Right lobe of liver (tissue), 6 donors: ENCODE measurements around the gene MAPK14. TPM values are rescaled to one million over a fixed set of nuclear protein-coding genes. Genes with fewer than 3 reads are reported as not detected.

Experiments used
- ATAC-seq, 4 donors: fragments of 200-7000 bp; cut with Tn5 transposase; one replicate each; pipeline ENCODE4 v1.9.1; 2020; ENCODE audit warnings: mild to moderate bottlenecking in 4 of 4, moderate library complexity in 4 of 4
- DNase-seq, 3 donors: peaks; one replicate each; pipeline ENCODE4 v3.0.0-alpha.2; 2020
- H3K27ac ChIP-seq, 3 donors: fragments of 200-600 bp; one replicate each; pipeline ENCODE4 v1.8.0; 2022
- H3K27me3 ChIP-seq, 2 donors: fragments of 200-600 bp; one replicate each; pipeline ENCODE4 v1.8.0; 2022
- H3K36me3 ChIP-seq, 4 donors: fragments of 200-600 bp; sonication (generic) in 1 of 4; one replicate each; pipeline versions ENCODE4 v1.5.1 to v1.8.0; 2017 to 2022; ENCODE audit warnings: control low read depth in 1 of 4
- H3K4me1 ChIP-seq, 4 donors: fragments of 200-600 bp; sonication (generic) in 1 of 4; one replicate each; pipeline versions ENCODE4 v1.5.1 to v1.8.0; 2017 to 2022; ENCODE audit warnings: control low read depth in 1 of 4
- H3K4me3 ChIP-seq, 3 donors: fragments of 200-600 bp; one replicate each; pipeline ENCODE4 v1.8.0; 2022
- H3K9me3 ChIP-seq, 4 donors: fragments of 200-600 bp; sonication (generic) in 1 of 4; one replicate each; pipeline versions ENCODE4 v1.5.1 to v1.8.0; 2017 to 2022; ENCODE audit warnings: control low read depth in 1 of 4
- POLR2A ChIP-seq: fragments of 450-650 bp; IDR thresholded peaks from one replicate; pipeline ENCODE4 v1.6.1; 2017; ENCODE audit warnings: antibody characterized with exemption, mild to moderate bottlenecking
- WGBS: methylation state at CpG from one replicate; pipeline ENCODE4 v1.1.6; 2018; ENCODE audit warnings: low coverage, low lambda C conversion rate; ENCODE audit not compliant: insufficient coverage; ENCODE audit errors: missing lambda C conversion rate; 5-methylcytosine and 5-hydroxymethylcytosine counted together
- intact Hi-C, 2 donors: fragments of 100-400 bp; cut with DNase I; formaldehyde crosslinking; loops; one replicate each; pipeline versions ENCODE4 v1.11.2 to v1.14.1; 2022
- total RNA-seq, 6 experiments: library from RNA; depleted of rRNA in 2 of 6; stranded (reverse); fragments of >200 nt in 2 of 6; fragmentation: NEBNext Ultra II Directional in 3 of 6; extraction: Animal tissue kit (Norgen Biotek cat#: 25700) in 3 of 6; gene quantifications; one replicate each; pipeline versions ENCODE4 v1.1.0 to v1.2.4, GENCODE V29; 2016 to 2023
- TF ChIP-seq, protein P1 (sequence below), 4 donors: fragments of 200-600 bp in 3 of 4; fragments of 450-650 bp in 1 of 4; IDR thresholded peaks; one replicate each; pipeline versions ENCODE4 v1.5.1 to v1.8.0; 2016 to 2022; ENCODE audit warnings: antibody characterized with exemption in 4 of 4, mild to moderate bottlenecking in 2 of 4
- donor health status: DM: no; HTN: yes; CAD: no.
- donor health status: DM: no; HTN: no; CAD: no.
- donor health status: DM: no; HTN: no; CAD: no.
- donor health status: DM: no; HTN: yes; CAD: no.
- donor health status: DM: no; HTN: yes; CAD: no.

The MAPK14 gene
- total RNA-seq, 6 experiments from 2014 or later, result 37.9 to 53.3 (median 45.3) TPM

DNA sequence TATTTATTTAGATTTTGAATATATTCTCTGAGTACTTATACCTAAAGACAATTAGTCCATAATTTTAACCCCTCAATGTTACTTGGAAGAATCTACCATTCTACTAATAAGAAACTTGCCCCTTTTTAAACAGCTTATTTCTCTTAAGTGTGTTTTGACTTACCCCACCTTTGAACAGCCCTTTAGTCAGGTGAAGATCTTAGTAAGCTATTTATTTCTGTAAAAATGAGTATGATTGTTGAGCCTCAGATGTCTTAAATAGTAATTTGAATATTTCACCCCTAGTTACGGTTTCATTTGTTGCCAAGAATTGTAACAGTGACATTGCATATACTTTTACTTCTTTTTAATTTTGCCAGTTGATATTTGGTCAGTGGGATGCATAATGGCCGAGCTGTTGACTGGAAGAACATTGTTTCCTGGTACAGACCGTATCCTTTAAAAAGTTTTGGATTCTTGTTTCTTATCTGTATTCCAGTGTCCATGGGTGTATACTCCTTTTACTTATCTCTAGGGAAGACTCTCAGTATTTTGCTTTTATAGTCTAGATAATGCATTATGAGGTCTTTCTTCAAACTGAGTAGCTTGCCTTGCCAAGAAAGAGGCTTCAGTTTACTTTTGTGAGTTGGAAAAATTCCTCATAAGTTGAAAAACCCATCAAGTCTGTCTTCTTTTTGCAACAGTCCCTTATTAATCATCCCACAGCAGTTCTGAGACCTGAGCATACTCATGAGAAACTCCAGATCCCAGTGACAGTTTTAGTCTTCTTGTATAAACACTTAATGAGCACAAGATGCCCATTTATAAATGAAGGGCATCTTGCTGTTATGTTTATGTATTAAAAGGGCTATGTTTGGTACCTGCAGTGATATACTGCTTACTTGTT is 48.8 kb downstream of the MAPK14 start:
- WGBS, result 73% methylated on average over 3 of the region's 3 CpGs
- intact Hi-C loops, result no loop called here
- Histone ChIP-seq H3K27me3 (no peaks in the 10 kb centered on the region), H3K36me3 (peaks cover 0 to 36% (median 10%) of the 10 kb centered on the region in 4 donors), H3K9me3 (no peaks in the 10 kb centered on the region), H3K27ac (peak overlapping the region in 2 of 3 donors; percentile 31 to 48), H3K4me3 (no peak overlapping the region), H3K4me1 (peaks cover 0 to 12% (median 3%) of the 10 kb centered on the region in 4 donors)
- DNase-seq, result no peak
- no peak for ATAC-seq
- TF ChIP-seq, protein P1, sequence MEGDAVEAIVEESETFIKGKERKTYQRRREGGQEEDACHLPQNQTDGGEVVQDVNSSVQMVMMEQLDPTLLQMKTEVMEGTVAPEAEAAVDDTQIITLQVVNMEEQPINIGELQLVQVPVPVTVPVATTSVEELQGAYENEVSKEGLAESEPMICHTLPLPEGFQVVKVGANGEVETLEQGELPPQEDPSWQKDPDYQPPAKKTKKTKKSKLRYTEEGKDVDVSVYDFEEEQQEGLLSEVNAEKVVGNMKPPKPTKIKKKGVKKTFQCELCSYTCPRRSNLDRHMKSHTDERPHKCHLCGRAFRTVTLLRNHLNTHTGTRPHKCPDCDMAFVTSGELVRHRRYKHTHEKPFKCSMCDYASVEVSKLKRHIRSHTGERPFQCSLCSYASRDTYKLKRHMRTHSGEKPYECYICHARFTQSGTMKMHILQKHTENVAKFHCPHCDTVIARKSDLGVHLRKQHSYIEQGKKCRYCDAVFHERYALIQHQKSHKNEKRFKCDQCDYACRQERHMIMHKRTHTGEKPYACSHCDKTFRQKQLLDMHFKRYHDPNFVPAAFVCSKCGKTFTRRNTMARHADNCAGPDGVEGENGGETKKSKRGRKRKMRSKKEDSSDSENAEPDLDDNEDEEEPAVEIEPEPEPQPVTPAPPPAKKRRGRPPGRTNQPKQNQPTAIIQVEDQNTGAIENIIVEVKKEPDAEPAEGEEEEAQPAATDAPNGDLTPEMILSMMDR (IDR thresholded peaks at IDR 0.05), result no peak
- TF ChIP-seq POLR2A, result no peak

DNA sequence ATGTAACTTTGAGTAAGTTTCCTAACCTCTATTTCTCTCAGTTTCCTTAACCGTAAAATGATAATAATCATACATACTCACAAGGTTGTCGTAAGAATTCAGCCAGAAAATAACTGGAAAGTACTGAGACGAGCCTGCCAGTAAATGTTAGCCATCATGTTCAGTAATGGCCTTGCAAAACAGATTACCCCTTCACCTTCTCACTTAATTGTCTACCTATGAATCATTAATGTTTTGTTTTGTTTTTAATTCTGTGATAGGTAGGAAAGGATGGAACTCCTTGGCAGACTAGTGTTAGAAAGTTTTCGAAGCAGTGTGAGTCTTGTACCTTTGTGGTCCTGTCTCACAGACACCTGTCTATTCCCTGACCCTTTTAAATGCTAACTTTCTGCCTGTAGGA is 50.6 kb downstream of the MAPK14 start:
- intact Hi-C loops, result no loop called here
- ATAC-seq, result no peak
- H3K27ac ChIP-seq, result no peak overlapping the region
- TF ChIP-seq, protein P1 (IDR thresholded peaks at IDR 0.05), result no peak
- TF ChIP-seq POLR2A, result no peak
- DNase-seq, result no peak
- H3K4me1 ChIP-seq, result peaks cover 0 to 12% (median 3%) of the 10 kb centered on the region in 4 donors
- WGBS, result 94% methylated on average over 4 of the region's 4 CpGs
- H3K36me3 ChIP-seq, result peaks cover 0 to 48% (median 18%) of the 10 kb centered on the region in 4 donors
- no peaks in the 10 kb centered on the region for H3K27me3 ChIP-seq
- no peaks in the 10 kb centered on the region for H3K9me3 ChIP-seq
- no peak overlapping the region for H3K4me3 ChIP-seq

DNA sequence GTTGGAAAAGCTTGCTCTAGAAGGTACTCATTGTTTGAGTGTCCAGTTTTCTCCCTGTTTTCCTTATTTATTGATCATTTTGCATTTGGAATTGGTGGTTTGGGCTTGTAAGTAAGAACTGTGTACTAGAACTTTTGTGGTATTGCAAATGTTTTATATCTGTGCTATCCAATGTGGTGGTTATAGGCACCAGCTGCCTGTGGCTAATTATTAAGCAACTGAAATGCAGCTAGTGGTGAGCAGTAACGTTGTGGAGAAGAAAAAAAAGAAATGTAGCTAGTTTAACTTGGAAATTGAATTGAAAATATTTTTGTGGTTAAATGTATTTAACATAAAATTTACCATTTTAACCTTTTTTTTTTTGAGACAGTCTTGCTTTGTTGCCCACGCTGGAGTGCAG is 52.0 kb downstream of the MAPK14 start:
- intact Hi-C loops, result no loop called here
- ATAC-seq, result no peak
- Histone ChIP-seq H3K36me3 (peaks cover 0 to 57% (median 29%) of the 10 kb centered on the region in 4 donors), H3K4me3 (no peak overlapping the region), H3K4me1 (peaks cover 0 to 12% (median 3%) of the 10 kb centered on the region in 4 donors), H3K9me3 (no peaks in the 10 kb centered on the region), H3K27ac (no peak overlapping the region), H3K27me3 (no peaks in the 10 kb centered on the region)
- no peak for DNase-seq
- WGBS, result 55% methylated on average over 2 of the region's 2 CpGs
- no peak for TF ChIP-seq POLR2A
- TF ChIP-seq, protein P1 (IDR thresholded peaks at IDR 0.05), result no peak

DNA sequence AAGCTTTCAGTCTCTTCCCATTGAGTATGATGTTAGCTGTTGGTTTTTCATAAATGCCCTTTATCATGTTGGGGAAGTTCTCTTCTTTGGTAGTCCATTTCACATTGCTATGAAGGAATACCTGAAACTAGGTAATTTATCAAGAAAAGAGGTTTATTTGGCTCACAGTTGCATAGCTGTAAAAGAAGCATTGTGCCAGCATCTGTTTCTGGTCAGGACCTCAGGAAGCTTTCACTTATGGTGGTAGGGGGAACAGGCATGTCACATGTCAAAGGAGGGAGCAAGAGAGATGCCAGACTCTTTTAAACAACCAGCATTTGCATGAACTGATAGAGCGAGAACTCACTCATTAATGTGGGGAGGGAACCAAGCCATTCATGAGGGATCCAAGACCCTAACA is 54.7 kb downstream of the MAPK14 start:
- no peak for TF ChIP-seq POLR2A
- TF ChIP-seq, protein P1 (IDR thresholded peaks at IDR 0.05), result no peak
- DNase-seq (no peak), ATAC-seq (no peak)
- intact Hi-C loops, result no loop called here
- Histone ChIP-seq H3K27ac (no peak overlapping the region), H3K36me3 (peaks cover 0 to 54% (median 31%) of the 10 kb centered on the region in 4 donors), H3K9me3 (no peaks in the 10 kb centered on the region), H3K4me3 (no peak overlapping the region), H3K4me1 (peaks cover 0 to 2% (median 0%) of the 10 kb centered on the region in 4 donors), H3K27me3 (no peaks in the 10 kb centered on the region)
- no CpG with 5 or more reads among the region's 1 CpG for WGBS
